H1 (cell line): ENCODE results near the gene GPS1. TPM values are rescaled to one million over a fixed set of nuclear protein-coding genes. Genes with fewer than 3 reads are reported as not detected.

Experiments
- CBX8 ChIP-seq: fragments of 300-800, 300-1000 bp; sonication (generic); IDR thresholded peaks from 2 replicates; pipeline ENCODE4 v1.7.1; 2016; ENCODE audit warnings: low read depth, low read length, borderline replicate concordance
- CHD7 ChIP-seq: fragments of 300-600 bp; sonication (generic); IDR thresholded peaks from 2 replicates; pipeline ENCODE4 v1.7.1; 2012; ENCODE audit warnings: low read length, moderate library complexity, mild to moderate bottlenecking, inconsistent platforms; ENCODE audit not compliant: insufficient replicate concordance
- GABPA ChIP-seq: IDR thresholded peaks from 2 replicates; pipeline ENCODE4 v1.6.1; 2011; ENCODE audit warnings: mild to moderate bottlenecking, low read length, moderate library complexity, borderline replicate concordance; ENCODE audit not compliant: insufficient read depth
- KDM4A ChIP-seq: IDR thresholded peaks from one replicate; pipeline ENCODE4 v1.7.1; 2012; ENCODE audit warnings: low read depth, mild to moderate bottlenecking, moderate library complexity, low read length, inconsistent platforms; ENCODE audit not compliant: severe bottlenecking
- MAX ChIP-seq: IDR thresholded peaks from 2 replicates; pipeline ENCODE4 v1.6.1; 2012; ENCODE audit warnings: inconsistent platforms
- polyA plus RNA-seq, 7 experiments: library from polyadenylated mRNA; depleted of rRNA in 3 of 7; stranded (reverse) in 5 of 7; unstranded in 2 of 7; fragments of >200 nt in 5 of 7; fragments of 200-250 nt in 2 of 7; gene quantifications; 1 replicate in 5 of 7; 2 replicates in 1 of 7; 4 replicates in 1 of 7; pipeline versions ENCODE4 v1.2.1 to v1.2.3, GENCODE V29; 2011 to 2013; ENCODE audit warnings: missing spikeins in 2 of 7, mixed read lengths in 2 of 7
- total RNA-seq: library from RNA; stranded (reverse); fragmentation: NEBNext Ultra II Directional; extraction: Animal tissue kit (Norgen Biotek cat#: 25700); gene quantifications from 2 replicates; pipeline ENCODE4 v1.2.1, GENCODE V29; 2021

Gene GPS1
- total and polyA plus RNA-seq, 2 of the 8 experiments (the other 6 are each of a cell fraction or from before 2014, with no cell fraction given), result 153 to 277 TPM

GRCh38 chr17:82097184-82097918, 45.7 kb downstream of the GPS1 start (continued):
- TF ChIP-seq CHD7 (no peak), KDM4A (peak; percentile 34), GABPA (0 out of 2 replicates have a peak, but pooled peaks have one; percentile 61), CBX8 (no peak), MAX (peak; percentile 49)
